Thyroid gland (tissue), 4 donors: ENCODE measurements around the gene PTPN14.

Experiments used
- CTCF ChIP-seq, 6 experiments: fragments of 200-600 bp in 3 of 6; fragments of 450-650 bp in 3 of 6; sonication (generic) in 3 of 6; IDR thresholded peaks; one replicate each; pipeline ENCODE4 v1.5.1; 2016 to 2019; ENCODE audit warnings: antibody characterized with exemption in 6 of 6, mild to moderate bottlenecking in 2 of 6, inconsistent platforms in 1 of 6, moderate library complexity in 1 of 6
- POLR2A ChIP-seq, 2 donors: fragments of 450-650 bp; IDR thresholded peaks; one replicate each; pipeline ENCODE4 v1.6.1; 2017; ENCODE audit warnings: antibody characterized with exemption in 2 of 2, mild to moderate bottlenecking in 2 of 2, moderate library complexity in 1 of 2

GRCh38 chr1:214584805-214585766 is 33.7 kb upstream of the PTPN14 start:
- TF ChIP-seq CTCF (IDR thresholded peaks at IDR 0.05) (peak; percentile 58 to 96 (median 71)), POLR2A (IDR thresholded peaks at IDR 0.05) (no peak)
